DOHH2 (cell line): ENCODE measurements around the gene KLHDC4.

Experiments used
- EZH2phosphoT487 ChIP-seq: fragments of 200-600 bp; sonication (generic); IDR thresholded peaks from 2 replicates; pipeline ENCODE4 v1.6.1; 2017; ENCODE audit warnings: borderline replicate concordance, mild to moderate bottlenecking, antibody characterized with exemption, low read length, moderate library complexity, mixed read lengths
- TF ChIP-seq, protein P1 (sequence below): fragments of 200-600 bp; sonication (generic); IDR thresholded peaks from one replicate; pipeline ENCODE4 v1.5.1; 2014; ENCODE audit warnings: antibody characterized with exemption, mild to moderate bottlenecking, low read depth, low read length; ENCODE audit not compliant: poor library complexity, severe bottlenecking

DNA sequence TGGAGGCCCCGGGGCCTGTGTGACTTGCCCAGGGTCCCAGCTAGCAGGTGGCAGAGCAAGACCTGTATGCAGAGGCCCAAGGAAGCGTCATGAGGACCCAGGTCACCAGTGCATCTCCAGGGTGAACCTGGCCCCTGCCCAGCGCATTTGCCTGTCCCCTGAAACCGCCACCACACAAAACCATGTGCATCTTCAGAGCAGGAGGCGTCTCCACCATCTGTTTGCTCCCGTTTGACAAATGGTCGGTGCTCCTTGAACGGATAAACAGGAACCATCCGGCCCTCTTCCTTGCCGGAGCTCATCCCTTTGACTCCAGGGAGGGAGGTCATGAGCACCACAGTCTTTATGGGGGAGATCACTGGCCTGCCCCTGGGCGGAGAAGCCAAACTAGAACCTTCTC is 101.0 kb downstream of the KLHDC4 start:
- TF ChIP-seq, protein P1, sequence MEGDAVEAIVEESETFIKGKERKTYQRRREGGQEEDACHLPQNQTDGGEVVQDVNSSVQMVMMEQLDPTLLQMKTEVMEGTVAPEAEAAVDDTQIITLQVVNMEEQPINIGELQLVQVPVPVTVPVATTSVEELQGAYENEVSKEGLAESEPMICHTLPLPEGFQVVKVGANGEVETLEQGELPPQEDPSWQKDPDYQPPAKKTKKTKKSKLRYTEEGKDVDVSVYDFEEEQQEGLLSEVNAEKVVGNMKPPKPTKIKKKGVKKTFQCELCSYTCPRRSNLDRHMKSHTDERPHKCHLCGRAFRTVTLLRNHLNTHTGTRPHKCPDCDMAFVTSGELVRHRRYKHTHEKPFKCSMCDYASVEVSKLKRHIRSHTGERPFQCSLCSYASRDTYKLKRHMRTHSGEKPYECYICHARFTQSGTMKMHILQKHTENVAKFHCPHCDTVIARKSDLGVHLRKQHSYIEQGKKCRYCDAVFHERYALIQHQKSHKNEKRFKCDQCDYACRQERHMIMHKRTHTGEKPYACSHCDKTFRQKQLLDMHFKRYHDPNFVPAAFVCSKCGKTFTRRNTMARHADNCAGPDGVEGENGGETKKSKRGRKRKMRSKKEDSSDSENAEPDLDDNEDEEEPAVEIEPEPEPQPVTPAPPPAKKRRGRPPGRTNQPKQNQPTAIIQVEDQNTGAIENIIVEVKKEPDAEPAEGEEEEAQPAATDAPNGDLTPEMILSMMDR: no peak
- TF ChIP-seq EZH2phosphoT487: no peak
